Stimulated activated CD4-positive, alpha-beta T cell treated with anti-CD3 and anti-CD28 coated beads, Interleukin-12 subunit alpha, Interleukin-12 subunit beta, amount 100 ng/mL, for 4 hours (primary cell): ENCODE results near the gene NGDN.

Source experiments
- DNase-seq: peaks from one replicate; pipeline ENCODE4 v3.0.0-alpha.2; 2020

Gene NGDN

GRCh38 chr14:23523229-23524016, 53.9 kb downstream of the NGDN start:
- DNase-seq = no peak

DNA sequence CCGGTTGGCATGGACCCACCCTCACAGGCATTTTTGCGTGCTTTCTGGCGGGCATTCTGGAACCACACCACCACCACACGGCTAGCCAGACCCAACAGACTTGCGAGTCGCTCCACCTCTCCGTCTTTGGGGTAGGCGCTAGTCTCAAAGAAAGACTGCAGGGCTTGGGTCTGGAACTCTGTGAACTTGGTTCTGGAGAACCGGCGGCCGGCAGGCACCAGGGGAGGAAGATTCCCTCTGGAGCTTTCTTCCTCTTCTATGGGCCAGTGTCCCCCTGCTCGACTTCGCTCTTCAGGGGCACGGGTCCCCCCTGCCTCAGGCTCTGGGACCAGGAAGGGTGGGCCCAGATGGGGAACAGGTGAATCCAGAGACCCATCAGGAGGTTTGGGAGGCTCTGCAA, 55.5 kb downstream of the NGDN start:
- no peak for DNase-seq

DNA sequence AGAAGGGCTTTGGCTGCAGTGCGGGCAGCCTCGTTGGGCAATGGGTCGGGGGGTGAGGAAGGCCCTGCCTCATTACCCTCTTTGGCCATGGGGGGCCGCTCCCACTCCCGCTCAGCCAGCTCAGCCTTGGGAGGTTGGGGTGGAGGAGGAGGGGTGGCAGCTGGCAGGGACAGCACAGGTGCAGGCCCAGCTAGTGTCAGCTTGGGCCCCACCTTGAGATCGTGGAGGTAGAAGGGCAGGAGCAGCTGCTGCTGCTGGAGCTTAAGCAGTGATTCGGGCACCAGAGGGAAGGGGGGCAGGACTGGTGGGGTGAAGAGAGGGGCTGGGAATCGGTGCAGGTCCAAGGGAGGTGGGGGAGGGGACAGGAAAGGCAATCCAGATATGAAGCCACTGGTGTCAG, 56.1 kb downstream of the NGDN start:
- no peak for DNase-seq
